ENCODE data around the gene LRRC9.

GRCh38 chr14:59964251-59965007 lies 44.5 kb downstream of the LRRC9 start:
- TF ChIP-seq CTCF (IDR thresholded peaks at IDR 0.05; ENCODE audit: insufficient read depth, low read length, poor library complexity, severe bottlenecking) (no peak), EZH2phosphoT487 (conservative IDR thresholded peaks at IDR 0.05; ENCODE audit: low read length) (no peak)

Data from SU-DHL-6 (cell line).